ENCODE measurements around the gene SNAP91. TPM values are rescaled to one million over a fixed set of nuclear protein-coding genes. Genes with fewer than 3 reads are reported as not detected.

The SNAP91 gene
- polyA plus RNA-seq, 1 donor (not counting 4 experiments of a cell fraction or from before 2014, with no cell fraction given), result not detected

DNA sequence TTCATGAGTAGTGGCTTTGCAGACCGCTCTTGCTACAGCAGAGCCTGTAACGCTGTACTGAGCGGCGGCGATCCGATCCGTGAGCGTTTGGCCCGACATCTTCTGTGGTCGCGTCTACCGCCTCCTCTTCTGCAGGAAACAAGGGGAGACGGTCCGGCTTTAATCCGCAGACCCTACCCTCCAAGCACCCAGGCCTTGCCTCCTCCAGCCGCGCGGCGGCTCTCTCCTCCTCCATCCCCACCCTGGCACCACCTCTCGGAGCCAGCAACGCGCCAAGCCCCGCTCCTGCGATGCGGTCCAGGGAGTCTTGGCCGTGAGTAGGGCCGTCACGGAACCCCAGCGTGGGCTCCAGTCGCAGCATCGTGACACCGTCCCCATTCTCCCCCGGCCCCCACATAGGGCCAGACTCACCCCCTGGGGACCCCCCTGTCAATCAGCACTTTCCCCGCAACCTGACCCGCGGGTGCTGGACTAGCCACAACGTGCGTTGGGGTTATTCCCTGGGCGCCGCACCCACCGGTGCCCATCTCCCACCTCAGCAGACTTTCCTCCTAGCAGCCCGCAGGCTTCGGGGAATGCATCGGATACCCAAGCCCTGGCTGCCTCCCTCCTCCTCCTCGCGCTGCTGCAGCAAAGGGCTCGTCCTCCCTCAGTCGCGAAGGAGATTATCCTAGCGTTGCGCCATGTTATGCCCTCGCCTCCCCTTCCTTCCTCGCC lies 914 bp downstream of the SNAP91 start:
- Histone ChIP-seq H3K27ac (ENCODE audit: control insufficient read depth, insufficient read depth, low read length) (no peak overlapping the region), H3K9me1 (ENCODE audit: control insufficient read depth, extremely low read depth, insufficient read depth, low read length) (no peaks in the 10 kb centered on the region), H3K4me1 (ENCODE audit: control insufficient read depth, extremely low read depth, insufficient read depth, low read length) (no peaks in the 10 kb centered on the region), H3K36me3 (ENCODE audit: control insufficient read depth in 2 of 2, extremely low read depth in 1 of 2, insufficient read depth in 2 of 2, low read length in 2 of 2) (no peaks in the 10 kb centered on the region), H3K79me2 (ENCODE audit: control insufficient read depth, insufficient read depth, low read length) (no peaks in the 10 kb centered on the region), H3K9me3 (ENCODE audit: control insufficient read depth, low read depth, low read length) (no peaks in the 10 kb centered on the region), H2AFZ (ENCODE audit: control insufficient read depth, low read length) (peak overlapping the region; percentile 33), H3K4me2 (ENCODE audit: control insufficient read depth, extremely low read depth, insufficient read depth, low read depth, low read length) (peak overlapping the region; percentile 58), H3K27me3 (ENCODE audit: control insufficient read depth, extremely low read depth, insufficient read depth, low read length) (peaks cover 49% of the 10 kb centered on the region), H4K20me1 (ENCODE audit: control insufficient read depth, extremely low read depth, insufficient read depth, low read length) (no peaks in the 10 kb centered on the region), H3K9ac (ENCODE audit: control insufficient read depth, extremely low read depth, insufficient read depth, low read length) (no peak overlapping the region), H3K4me3 (ENCODE audit: control insufficient read depth in 2 of 3, extremely low read depth in 1 of 3, insufficient read depth in 2 of 3, low read depth in 1 of 3, low read length in 3 of 3) (peak overlapping the region; percentile 38 to 48 (median 38))
- no peak for DNase-seq (ENCODE audit: low read depth, low spot score)
- TF ChIP-seq EZH2 (IDR thresholded peaks at IDR 0.05; ENCODE audit: low read length), result peak; percentile 99
- TF ChIP-seq, protein P1, sequence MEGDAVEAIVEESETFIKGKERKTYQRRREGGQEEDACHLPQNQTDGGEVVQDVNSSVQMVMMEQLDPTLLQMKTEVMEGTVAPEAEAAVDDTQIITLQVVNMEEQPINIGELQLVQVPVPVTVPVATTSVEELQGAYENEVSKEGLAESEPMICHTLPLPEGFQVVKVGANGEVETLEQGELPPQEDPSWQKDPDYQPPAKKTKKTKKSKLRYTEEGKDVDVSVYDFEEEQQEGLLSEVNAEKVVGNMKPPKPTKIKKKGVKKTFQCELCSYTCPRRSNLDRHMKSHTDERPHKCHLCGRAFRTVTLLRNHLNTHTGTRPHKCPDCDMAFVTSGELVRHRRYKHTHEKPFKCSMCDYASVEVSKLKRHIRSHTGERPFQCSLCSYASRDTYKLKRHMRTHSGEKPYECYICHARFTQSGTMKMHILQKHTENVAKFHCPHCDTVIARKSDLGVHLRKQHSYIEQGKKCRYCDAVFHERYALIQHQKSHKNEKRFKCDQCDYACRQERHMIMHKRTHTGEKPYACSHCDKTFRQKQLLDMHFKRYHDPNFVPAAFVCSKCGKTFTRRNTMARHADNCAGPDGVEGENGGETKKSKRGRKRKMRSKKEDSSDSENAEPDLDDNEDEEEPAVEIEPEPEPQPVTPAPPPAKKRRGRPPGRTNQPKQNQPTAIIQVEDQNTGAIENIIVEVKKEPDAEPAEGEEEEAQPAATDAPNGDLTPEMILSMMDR (optimal IDR thresholded peaks at IDR 0.05 in 1 of 3, IDR thresholded peaks at IDR 0.05 in 1 of 3, conservative IDR thresholded peaks at IDR 0.05 in 1 of 3; ENCODE audit: extremely low read depth in 1 of 3, insufficient read depth in 2 of 3, low read length in 3 of 3), result no peak
- FAIRE-seq, result no peak
- dilution Hi-C loops (cut with MboI; ENCODE audit: extremely low pct_ligation_motif_present, low sequenced_read_pairs), result no loop called here

DNA sequence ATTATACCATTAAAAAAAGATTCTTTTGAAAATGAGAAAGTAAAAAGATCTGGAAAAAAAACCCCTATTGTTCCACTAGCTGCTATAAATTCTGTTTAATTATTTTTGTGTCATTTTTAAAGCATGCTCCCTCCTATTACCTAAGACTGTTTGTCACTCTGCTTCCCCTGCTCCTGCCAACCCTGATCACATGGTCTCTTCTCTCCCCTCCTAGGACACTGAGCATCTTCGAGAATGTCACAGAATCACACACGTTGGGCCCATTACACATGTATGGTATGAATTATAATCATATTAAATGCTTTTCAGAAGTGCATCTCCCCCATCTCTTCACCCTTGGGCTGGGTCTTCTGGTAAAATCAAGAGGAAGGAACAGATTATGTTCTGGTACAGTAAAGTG lies 6.2 kb downstream of the SNAP91 start:
- FAIRE-seq (no peak), DNase-seq (ENCODE audit: low read depth, low spot score) (no peak)
- Histone ChIP-seq H3K27me3 (ENCODE audit: control insufficient read depth, extremely low read depth, insufficient read depth, low read length) (peaks cover 22% of the 10 kb centered on the region), H3K4me2 (ENCODE audit: control insufficient read depth, extremely low read depth, insufficient read depth, low read depth, low read length) (no peak overlapping the region), H3K9me1 (ENCODE audit: control insufficient read depth, extremely low read depth, insufficient read depth, low read length) (no peaks in the 10 kb centered on the region), H3K27ac (ENCODE audit: control insufficient read depth, insufficient read depth, low read length) (no peak overlapping the region), H3K79me2 (ENCODE audit: control insufficient read depth, insufficient read depth, low read length) (no peaks in the 10 kb centered on the region), H4K20me1 (ENCODE audit: control insufficient read depth, extremely low read depth, insufficient read depth, low read length) (no peaks in the 10 kb centered on the region), H3K9ac (ENCODE audit: control insufficient read depth, extremely low read depth, insufficient read depth, low read length) (no peak overlapping the region), H3K4me3 (ENCODE audit: control insufficient read depth in 2 of 3, extremely low read depth in 1 of 3, insufficient read depth in 2 of 3, low read depth in 1 of 3, low read length in 3 of 3) (no peak overlapping the region), H3K4me1 (ENCODE audit: control insufficient read depth, extremely low read depth, insufficient read depth, low read length) (no peaks in the 10 kb centered on the region), H2AFZ (ENCODE audit: control insufficient read depth, low read length) (no peak overlapping the region), H3K9me3 (ENCODE audit: control insufficient read depth, low read depth, low read length) (no peaks in the 10 kb centered on the region), H3K36me3 (ENCODE audit: control insufficient read depth in 2 of 2, extremely low read depth in 1 of 2, insufficient read depth in 2 of 2, low read length in 2 of 2) (no peaks in the 10 kb centered on the region)
- TF ChIP-seq EZH2 (IDR thresholded peaks at IDR 0.05; ENCODE audit: low read length), result no peak
- TF ChIP-seq, protein P1 (optimal IDR thresholded peaks at IDR 0.05 in 1 of 3, IDR thresholded peaks at IDR 0.05 in 1 of 3, conservative IDR thresholded peaks at IDR 0.05 in 1 of 3; ENCODE audit: extremely low read depth in 1 of 3, insufficient read depth in 2 of 3, low read length in 3 of 3), result no peak
- dilution Hi-C loops (cut with MboI; ENCODE audit: extremely low pct_ligation_motif_present, low sequenced_read_pairs), result no loop called here
